DMS153 (cell line): ENCODE measurements around the gene CIAPIN1.
"Not testable (repeated sequence)": the region's sequence is repeated elsewhere in the genome, so short reads cannot be mapped to it uniquely, and the experiment has no call there.

Experiments used
- DNase-seq: peaks from one replicate; lab custom pipeline; 2025; lab: John Stamatoyannopoulos, UW

The CIAPIN1 gene

DNA sequence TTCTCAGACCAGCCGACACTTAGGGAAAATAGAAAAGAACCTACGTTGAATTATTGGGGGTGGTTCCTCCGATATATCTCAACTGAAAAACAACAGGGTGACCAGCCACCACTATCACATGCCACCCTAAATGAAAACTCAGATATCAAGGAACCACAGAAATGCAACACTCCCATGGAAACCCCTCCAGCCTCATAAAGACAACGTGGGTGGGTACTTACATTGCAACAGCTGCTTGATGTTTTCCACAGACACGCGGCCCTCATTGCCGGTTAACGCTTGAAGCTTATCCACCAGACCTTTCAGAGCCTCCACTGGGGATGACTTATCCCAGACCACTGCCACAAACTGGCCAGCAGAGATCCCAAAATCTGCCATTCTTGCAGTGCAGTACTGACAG, 6.6 kb downstream of the CIAPIN1 start:
- not testable (repeated sequence) for DNase-seq

DNA sequence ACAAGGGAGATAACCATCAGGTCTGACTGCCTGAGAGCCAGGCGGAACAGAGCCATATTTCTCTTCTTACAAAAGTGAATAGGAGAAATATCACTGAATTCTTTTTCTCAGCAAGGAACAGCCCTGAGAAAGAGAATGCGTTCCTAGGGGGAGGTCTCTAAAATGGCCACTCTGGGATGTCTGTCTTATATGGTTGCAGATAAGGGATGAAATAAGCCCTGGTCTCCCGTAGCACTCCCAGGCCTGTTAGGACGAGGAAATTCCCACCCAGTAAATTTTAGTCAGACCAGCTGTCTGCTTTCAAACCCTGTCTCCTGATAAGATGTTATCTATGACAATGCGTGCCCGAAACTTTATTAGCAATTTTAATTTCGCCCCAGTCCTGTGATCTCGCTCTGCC, 7.2 kb downstream of the CIAPIN1 start:
- not testable (repeated sequence) for DNase-seq

DNA sequence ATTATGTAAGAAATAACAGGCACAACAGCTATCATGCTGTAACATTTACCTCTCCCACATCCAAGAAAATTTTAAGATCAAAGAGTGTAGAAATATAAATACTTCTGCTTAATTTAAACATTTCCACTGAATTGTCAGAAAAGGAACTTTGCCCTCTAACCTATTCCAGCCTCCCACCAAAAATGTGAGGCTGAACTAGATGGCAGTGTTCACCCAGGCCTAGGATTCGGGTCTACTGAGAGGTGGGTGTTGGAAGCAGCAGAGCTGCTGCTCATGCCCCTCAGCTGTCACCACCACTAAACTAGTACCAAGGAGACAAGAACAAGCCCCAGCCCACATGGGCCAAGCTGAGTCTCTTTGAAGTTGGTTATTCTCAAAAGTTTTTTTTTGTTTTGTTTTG, 11.3 kb downstream of the CIAPIN1 start:
- DNase-seq = no peak

DNA sequence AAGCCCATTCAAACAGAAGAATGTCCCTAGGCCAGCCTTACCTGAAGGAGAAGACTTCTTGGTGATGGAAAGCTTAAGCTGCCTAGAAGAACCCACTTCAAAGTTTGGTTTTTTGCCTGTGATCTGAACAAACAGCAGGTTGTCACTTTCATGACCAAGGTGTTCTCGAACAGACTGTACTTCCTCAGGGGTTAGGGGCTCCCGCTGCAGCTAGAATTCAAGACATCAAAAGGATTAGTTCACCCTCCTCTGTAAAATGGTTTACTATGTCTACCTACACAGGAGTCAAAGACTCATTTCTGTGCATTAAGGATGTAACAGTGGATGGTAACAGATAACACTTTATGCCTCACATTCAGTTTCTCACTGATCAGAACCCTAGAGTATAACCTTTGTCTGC, 13.2 kb downstream of the CIAPIN1 start:
- DNase-seq = no peak

DNA sequence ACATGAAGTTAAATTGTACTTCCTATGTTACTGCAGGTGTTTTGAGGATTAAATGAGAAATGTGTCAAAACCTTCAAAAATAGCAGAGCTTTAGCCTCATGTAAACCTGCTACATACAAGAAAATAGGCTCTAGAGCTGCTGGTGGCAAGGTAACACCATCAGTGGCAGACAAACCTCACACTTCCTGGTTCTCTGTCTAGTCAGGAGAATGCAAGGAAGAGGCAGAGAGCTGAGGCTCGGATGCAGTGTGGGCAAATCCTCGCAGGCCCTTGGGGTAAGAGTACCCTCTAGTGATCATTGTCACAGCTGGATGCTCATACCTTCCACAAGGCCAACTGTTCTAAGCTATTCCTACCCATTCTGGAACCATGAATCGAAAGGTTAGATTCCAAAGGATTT, 14.2 kb downstream of the CIAPIN1 start:
- no peak for DNase-seq

DNA sequence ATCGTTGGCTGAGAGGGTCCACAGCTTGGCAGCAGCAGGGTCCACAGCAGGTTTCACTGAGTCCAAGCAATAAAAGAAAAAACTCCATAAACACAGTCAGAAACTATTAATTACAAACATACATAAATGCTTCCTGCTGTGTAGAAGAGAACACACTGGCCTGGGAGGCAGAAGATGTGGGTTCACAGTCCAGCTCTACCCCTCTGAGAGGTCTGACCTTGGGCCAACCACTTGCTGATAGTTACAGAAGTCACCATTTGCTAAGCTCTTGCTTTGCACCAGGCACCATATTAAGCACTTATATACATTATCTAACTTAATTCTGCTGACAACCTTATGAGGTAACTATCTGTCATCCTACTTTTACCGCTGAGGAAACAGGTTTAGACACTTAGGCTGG, 14.7 kb downstream of the CIAPIN1 start:
- no peak for DNase-seq

DNA sequence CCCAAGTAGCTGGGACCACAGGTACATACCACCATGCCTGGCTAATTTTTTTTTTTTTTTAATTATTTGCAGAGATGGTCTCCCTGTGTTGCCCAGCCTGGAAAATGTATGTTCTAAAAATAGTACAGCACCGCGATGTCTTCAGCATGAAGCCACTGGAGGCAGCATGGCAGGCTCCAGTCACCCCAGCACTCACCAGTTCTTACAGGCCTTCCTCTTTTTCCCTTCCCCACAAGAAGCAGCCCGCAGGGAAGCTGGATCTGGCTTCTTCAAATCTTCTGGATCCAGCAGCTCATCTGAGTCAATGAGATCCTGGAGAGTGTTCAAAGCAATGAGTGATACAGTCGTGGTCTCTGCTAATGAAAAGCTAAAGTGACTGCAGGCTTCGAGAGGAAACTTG, 16.2 kb downstream of the CIAPIN1 start:
- DNase-seq = no peak

DNA sequence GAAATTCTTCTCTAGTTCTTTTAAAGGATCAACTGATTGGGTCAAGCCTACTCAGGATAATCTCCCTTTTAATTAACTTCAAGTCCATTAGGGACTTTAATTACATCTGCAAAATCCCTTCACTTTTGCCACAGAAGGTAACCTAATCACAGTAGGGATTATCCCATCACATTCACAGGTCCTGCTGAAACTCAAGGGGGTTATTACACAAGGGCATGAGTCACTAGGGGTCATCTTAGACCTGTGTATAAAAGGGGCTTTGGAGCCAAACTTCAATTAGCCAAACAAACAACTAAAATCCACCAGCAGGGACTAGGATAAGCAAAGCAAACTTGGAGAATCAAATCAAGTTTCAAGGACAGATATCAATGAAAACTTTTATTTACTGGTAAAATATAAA, 19.4 kb downstream of the CIAPIN1 start:
- no peak for DNase-seq

DNA sequence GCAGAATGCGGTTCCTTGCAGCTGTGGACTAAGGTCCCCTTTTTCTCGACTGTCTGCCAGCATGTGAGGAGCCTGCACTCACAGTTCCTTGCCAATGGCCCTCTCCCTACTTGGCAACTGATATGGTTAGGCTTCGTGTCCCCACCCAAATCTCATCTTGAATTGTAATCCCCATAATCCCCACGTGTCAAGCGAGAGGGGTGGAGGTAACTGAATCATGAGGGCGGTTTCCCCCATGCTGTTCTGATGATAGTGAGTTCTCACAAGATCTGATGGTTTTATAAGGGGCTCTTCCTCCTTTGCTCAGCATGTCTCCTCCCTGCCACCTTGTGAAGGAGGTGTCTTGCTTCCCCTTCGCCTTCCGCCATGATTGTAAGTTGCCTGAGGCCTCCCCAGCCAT, 19.9 kb downstream of the CIAPIN1 start:
- DNase-seq = no peak

DNA sequence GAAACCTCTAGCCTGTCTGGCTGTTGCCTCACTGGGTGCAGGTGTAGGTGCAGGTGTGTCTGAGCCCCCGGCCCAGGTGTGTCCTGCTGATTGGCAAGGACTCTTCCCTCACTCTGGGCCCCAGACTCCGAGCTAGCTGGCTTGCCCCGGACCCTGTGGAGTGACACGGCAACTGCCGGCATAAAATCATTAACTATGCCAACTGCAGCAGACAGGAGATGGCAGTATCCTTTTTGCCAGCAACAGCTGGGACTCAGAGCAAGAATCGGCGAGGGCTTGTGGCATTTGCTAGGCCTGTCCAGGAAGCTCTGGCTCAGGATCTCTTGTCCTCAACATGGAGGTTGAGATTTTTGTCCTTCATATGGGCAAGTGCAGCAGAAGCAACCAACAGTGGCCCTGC, 20.8 kb downstream of the CIAPIN1 start:
- no peak for DNase-seq

DNA sequence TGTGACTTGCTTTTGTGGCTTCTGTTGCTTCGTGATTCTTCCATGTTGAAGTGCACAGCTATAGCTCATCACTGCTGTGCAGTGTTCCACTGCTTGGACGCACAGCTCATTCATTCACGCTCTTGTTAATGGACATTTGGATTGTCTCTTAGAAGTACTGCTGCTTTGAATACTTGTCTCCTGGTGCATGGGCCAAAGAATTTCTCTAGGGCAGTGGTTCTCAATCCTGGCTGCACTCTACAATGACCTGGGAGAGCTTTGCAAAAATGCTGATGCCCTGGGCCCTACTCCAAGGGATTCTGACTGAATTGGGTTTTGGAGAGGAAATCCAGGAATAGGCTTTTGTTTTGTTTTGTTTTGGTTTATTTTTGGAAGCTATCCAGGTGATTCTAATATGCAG, 22.6 kb downstream of the CIAPIN1 start:
- no peak for DNase-seq

DNA sequence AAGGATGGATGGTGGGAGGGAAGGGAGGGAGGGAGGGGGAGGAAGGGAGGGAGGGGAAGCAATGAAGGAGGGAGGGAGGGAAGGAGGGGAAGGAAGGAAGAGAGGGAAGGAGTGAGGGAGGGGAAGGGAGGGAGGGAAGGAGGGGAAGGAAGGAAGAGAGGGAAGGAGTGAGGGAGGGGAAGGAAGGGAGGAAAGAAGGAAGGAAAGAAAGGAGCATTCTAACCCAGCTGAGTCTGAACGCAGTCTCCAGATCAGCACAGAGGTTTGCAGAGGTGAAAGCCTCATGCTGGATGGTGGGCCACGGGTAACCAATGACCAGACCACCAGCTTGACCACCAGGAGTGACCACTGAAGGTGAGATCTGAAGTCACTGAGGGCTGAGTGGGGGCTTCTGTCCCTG, 24.0 kb downstream of the CIAPIN1 start:
- DNase-seq = no peak

DNA sequence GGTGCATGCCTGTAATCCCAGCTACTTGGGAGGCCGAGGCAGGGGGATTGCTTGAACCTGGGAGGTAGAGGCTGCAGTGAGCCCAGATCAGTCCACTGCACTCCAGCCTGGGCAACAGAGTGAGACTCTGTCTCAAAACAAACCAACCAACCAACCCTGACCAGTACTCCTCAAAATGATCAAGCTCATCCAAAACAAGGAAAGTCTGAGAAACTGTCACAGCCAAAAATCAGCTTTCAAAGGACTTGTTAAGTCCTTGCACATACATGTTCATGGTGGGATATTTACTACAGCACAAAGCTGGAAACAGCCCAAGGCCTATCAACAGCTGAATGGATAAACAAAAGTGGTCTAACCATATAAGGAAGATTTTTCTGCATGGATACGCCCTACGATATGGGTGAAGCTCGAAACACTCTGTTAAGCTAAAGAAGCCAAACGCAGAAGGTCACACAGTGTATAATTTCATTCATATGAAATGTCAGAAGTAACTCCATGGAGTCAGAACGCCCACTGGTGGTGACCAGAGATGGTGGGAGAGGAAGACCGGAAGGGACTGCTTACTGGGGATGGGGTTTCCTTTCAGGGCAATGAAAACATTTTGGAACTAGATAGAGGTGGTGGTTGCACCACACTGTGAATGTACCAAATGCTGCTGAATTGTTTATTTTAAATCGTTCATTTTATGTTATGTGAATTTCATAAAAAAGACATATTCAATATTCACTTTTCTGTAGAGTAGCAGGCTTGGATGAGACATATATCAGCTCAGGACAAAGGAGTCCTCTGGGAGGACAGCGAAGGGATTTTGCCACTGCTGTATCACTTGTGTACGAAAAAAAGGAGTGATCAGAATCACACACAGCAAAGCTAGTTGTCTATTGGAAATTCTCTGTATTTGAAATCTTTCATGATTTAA, 24.9 kb downstream of the CIAPIN1 start:
- peak; percentile 19 for DNase-seq

DNA sequence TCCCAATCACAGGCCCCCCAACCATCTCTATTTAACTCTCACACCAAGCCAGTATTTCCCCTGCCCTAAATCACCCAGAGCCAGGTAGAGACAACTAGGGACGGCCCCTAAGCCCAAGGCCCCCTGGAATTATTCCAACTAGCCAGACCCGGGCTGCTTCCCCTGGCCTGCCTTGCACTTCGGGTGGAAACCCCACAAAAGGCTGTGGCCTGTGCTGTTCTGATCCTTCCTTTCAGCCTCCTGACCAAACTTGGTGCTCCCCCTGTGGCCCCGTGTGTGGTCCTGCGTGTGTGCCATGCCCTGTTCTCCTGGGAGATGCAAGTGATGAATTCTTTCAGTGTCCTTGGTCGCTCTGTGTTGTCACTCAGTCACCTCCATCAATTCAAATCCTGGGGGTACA, 27.7 kb downstream of the CIAPIN1 start:
- no peak for DNase-seq

DNA sequence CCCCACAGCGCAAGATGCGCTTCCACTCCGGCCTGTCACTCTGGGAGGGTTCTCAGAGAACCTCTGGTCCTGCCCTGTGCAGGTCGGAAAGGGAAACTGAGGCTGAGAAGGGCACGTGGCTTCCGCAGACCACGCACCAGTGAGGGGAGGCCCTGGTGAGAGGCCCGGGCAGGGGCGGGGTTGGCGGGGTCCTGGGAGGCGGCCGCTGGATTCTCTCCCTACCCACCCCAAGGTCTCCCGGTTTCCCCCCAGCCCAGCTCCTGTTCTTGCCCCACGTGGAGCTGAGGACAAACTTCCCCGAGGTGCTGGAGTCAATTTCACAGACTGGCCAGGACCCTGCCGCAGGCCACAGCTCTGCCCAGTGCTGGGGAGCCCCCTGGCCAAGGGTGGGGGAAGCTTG, 31.1 kb downstream of the CIAPIN1 start:
- no peak for DNase-seq

DNA sequence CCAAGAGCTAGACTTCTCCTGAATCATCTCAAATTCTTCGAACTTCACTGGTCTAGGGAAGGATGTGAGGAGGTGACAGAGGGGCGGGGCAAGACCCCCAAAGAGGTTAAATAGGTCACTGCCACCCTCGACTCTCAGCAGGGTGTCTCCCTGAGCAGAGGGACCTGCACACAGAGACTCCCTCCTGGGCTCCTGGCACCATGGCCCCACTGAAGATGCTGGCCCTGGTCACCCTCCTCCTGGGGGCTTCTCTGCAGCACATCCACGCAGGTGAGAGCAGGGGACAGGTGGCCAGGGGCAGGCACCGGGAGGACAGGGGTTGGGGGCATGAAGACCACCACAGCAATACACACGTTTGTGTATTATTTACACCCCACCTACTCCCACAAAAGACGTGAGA, 33.5 kb downstream of the CIAPIN1 start:
- DNase-seq = no peak

DNA sequence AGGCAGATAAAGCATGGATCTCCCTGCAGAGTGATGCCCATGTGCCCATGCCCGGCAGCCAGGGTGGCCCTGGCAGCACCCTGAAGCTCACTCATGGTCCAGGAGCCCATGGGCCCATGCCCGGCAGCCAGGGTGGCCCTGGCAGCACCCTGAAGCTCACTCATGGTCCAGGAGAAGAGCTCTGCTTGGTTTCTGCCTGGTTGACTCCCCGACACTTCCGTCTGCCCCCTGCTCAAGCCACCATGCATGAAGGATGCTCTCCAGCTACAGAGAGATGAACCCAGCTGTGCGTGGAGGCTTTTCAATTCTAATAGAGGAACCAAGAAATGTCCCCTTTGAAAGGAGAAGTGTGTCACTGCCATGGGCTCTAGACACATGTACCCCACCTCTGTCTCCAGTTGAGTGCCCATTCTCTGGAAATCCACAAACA, 33.9 kb downstream of the CIAPIN1 start:
- DNase-seq = no peak

DNA sequence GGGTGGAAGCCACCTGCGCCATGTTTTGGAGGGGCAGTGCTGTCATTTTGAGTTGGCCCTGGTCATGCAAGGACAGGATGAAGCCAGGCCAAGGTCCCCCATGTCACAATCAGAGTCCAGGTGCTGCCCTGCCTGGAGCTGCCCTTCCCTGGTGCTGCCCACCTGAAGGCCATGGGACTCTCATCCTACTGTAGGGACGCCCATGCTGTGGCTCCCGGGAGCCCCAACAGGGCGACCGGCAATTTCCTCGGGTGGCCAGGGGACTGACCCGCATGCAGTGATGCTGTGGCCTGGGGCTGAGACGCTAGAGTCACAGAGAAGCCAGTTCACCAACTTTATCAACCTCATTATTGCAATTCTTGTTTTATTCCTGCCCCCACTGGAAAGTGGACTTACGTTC, 34.6 kb downstream of the CIAPIN1 start:
- no peak for DNase-seq

DNA sequence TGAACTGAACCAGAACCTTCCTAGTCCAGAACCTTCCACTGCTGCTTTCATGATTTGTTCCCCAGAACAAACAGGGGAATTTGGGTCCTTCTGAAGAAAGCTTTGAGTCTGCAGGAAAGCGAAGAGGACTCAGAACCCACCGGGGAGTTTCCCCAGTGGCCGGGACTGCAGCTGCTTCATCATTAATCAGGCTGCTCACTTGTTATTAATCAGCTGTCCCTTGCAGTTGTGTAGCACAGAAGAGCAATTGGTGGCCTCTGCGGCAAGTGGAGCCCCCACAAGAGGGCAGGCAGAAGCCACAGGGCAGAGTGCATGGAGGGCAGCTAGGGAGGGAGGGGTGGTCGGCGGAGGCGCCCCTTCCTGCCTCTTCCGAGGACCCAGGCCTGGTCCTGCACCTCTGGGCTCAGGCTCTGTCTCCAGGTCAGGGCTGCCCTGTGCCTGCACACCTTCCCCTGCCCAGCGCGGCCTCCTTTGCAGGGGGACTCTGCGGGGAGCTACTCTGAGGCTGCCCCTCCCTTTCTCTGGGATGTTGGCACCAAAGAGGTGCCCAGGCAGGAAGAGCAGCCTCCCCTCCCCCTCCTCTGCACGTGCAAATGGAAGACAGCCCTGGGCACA, 35.7 kb downstream of the CIAPIN1 start:
- DNase-seq = no peak

DNA sequence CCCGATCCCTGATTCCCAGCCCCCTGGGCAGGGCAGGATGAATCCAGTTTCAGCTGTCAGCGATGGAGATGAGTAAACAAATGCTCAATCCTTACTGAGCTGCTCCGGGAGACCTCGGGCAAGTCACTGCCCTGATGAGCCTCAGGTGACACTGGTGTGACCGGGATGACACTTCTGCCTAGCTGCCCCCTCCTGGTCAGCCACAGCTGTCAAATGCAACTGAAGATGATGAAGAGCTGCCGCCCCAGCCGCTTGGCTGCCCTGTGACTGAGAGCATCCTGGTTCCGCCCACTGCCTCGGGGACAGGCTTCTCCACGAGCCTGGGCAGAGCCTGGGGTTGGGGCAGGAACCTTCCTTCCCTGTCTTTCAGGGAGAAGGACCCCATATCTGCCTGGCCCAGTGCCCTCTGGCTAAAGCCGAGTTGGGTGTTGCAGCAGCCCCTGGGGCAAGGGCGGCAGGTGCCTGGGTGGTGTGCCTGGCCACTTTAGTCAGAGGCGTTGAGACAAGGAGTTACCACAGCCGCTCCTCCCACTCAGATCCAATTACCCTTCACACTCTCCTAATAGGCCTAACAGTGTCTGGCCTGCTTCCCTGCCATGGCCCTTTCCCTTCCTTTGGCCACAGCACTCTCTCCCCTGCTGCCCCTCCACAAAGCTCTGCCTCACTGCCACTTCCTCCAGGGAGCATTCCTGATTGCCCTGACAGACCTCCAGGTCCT, 37.2 kb downstream of the CIAPIN1 start:
- no peak for DNase-seq

DNA sequence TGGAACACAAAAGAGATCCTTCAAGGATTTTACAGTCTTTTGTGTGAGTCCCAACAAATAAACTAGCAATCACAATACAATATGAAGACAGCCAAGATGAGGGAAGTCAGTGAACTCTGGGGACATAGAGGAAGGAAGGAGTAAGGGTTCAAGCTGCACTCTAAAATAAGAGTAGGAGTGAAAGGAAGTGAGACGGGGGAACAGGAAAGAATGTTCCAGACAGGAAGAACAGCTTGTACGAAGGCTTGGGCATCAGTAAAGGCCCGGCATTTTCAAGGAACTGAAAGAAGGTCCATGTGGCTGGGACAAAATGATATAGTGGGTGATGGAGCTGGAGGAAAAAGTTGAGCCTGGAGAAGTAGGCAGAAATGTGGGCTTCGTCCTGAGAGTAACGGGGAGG, 38.1 kb downstream of the CIAPIN1 start:
- DNase-seq = no peak

DNA sequence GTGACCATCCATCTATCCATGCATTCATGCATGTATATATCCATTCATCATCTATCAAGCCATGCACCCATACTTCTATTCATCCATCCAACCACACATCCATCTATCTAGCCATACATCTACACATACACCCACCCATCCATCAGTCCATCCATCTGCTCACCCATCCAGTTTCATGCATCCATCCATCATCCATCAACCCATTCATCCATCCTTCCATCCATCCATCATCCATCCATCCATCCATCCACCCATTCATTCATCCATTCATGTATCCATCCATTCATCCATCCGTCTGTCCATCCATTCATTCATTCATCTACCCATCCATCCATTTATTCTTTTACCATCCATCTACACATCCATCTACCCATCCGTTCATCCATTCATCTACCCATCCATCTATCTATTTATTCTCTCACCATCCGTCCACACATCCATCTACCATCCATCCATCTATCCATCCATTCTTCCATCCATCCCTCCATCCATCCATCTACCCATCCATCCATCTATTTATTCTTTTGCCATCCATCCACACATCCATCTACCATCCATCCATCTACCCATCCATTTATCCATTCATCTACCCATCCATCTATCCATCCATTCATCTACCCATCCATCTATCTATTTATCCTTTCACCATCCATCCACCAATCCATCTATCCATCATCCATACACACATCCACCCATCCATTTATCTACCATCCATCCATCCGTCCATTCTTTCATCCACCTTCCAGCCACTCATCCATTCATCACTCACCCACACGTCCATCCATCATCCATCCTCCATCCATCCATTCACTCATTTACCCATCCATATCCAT, 39.4 kb downstream of the CIAPIN1 start:
- DNase-seq = no peak
